Ureter (tissue), 1 donor: Measurements from ENCODE around the gene DGLUCY. TPM values are rescaled to one million over a fixed set of nuclear protein-coding genes. Genes with fewer than 3 reads are reported as not detected.
"Not testable (repeated sequence)": the region's sequence is repeated elsewhere in the genome, so short reads cannot be mapped to it uniquely, and the experiment has no call there.

Source experiments
- DNase-seq: peaks from one replicate; pipeline ENCODE4 v3.0.0-alpha.2; 2020; ENCODE audit warnings: low spot score
- total RNA-seq: library from RNA; stranded (reverse); gene quantifications from one replicate; pipeline ENCODE4 v1.2.4, GENCODE V29; 2023
- donor health status: DM: yes; HTN: yes; CAD: no.

DGLUCY gene
- total RNA-seq, 1 donor from 2014 or later = 141 TPM

GRCh38 chr14:91233936-91234790 is 120.3 kb downstream of the DGLUCY start:
- no peak for DNase-seq

- no peak for DNase-seq
Observed at GRCh38 chr14:91234791-91235114, 120.9 kb downstream of the DGLUCY start.

GRCh38 chr14:91235841-91236240 is 122.0 kb downstream of the DGLUCY start:
- DNase-seq = no peak

- DNase-seq = no peak
Observed at GRCh38 chr14:91237219-91237618, 123.3 kb downstream of the DGLUCY start.

- DNase-seq = no peak
Observed at GRCh38 chr14:91238085-91238484, 124.2 kb downstream of the DGLUCY start.

- no peak for DNase-seq
Observed at GRCh38 chr14:91238661-91239060, 124.8 kb downstream of the DGLUCY start.

- DNase-seq = no peak
Observed at GRCh38 chr14:91241863-91242262, 128.0 kb downstream of the DGLUCY start.

- no peak for DNase-seq
Observed at GRCh38 chr14:91242635-91243034, 128.8 kb downstream of the DGLUCY start.

GRCh38 chr14:91243074-91243471 is 129.2 kb downstream of the DGLUCY start:
- DNase-seq = no peak

GRCh38 chr14:91244501-91244901 is 130.6 kb downstream of the DGLUCY start, which contains the start of gene GPR68:
GPR68 (minus strand) TSS chr14:91244704; CDS start chr14:91235050, 9,654 bp downstream.
- DNase-seq = no peak

GRCh38 chr14:91245029-91245428 is 131.2 kb downstream of the DGLUCY start:
- no peak for DNase-seq

- not testable (repeated sequence) for DNase-seq
Observed at GRCh38 chr14:91245616-91246015, 131.7 kb downstream of the DGLUCY start.

- DNase-seq = no peak
Observed at GRCh38 chr14:91246051-91246852, 132.4 kb downstream of the DGLUCY start.

GRCh38 chr14:91249841-91250616 is 136.2 kb downstream of the DGLUCY start:
- DNase-seq = no peak

GRCh38 chr14:91250912-91251311 is 137.0 kb downstream of the DGLUCY start:
- DNase-seq = no peak

- DNase-seq = no peak
Observed at GRCh38 chr14:91252871-91253794, 139.3 kb downstream of the DGLUCY start.

GRCh38 chr14:91253795-91254323 is 140.0 kb downstream of the DGLUCY start:
- DNase-seq = no peak

- no peak for DNase-seq
Observed at GRCh38 chr14:91254461-91254860, 140.6 kb downstream of the DGLUCY start.

- no peak for DNase-seq
Observed at GRCh38 chr14:91255026-91255695, 141.3 kb downstream of the DGLUCY start.

- no peak for DNase-seq
Observed at GRCh38 chr14:91256661-91257060, 142.8 kb downstream of the DGLUCY start.
